OCI-LY1 (cell line): ENCODE data around the gene PPP1R3E.

Experiments
- EZH2 ChIP-seq: fragments of 200-600 bp; sonication (generic), shearing (Covaris generic); IDR thresholded peaks from 2 replicates; pipeline ENCODE4 v1.8.0; 2017; ENCODE audit warnings: borderline replicate concordance, mixed run types, mild to moderate bottlenecking, antibody characterized with exemption, low read length, moderate library complexity, mixed read lengths
- TF ChIP-seq, protein P1 (sequence below): fragments of 200-600 bp; sonication (generic), shearing (Covaris generic); IDR thresholded peaks from 2 replicates; pipeline ENCODE4 v1.5.1; 2017; ENCODE audit warnings: mild to moderate bottlenecking, antibody characterized with exemption, low read length, moderate library complexity, mixed read lengths

DNA sequence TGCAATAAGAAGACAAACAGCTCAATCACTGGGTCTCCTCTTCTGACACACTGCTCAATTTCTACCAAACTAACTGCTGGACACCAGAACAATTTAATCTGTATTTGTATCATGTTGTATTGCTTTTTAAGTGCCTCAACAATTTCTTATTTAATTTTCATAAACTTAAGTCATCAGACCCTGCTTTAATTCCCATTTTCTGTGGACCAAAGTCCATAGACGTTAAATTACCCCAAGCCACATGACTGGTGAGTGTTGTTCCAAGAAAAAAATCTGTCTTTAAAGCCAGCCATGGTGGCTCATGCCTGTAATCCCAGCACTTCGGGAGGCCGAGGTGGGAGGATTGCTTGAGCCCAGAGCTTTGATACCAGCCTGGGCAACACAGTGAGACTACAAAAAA lies 25.5 kb downstream of the PPP1R3E start:
- TF ChIP-seq, protein P1, sequence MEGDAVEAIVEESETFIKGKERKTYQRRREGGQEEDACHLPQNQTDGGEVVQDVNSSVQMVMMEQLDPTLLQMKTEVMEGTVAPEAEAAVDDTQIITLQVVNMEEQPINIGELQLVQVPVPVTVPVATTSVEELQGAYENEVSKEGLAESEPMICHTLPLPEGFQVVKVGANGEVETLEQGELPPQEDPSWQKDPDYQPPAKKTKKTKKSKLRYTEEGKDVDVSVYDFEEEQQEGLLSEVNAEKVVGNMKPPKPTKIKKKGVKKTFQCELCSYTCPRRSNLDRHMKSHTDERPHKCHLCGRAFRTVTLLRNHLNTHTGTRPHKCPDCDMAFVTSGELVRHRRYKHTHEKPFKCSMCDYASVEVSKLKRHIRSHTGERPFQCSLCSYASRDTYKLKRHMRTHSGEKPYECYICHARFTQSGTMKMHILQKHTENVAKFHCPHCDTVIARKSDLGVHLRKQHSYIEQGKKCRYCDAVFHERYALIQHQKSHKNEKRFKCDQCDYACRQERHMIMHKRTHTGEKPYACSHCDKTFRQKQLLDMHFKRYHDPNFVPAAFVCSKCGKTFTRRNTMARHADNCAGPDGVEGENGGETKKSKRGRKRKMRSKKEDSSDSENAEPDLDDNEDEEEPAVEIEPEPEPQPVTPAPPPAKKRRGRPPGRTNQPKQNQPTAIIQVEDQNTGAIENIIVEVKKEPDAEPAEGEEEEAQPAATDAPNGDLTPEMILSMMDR: no peak
- no peak for TF ChIP-seq EZH2
